Small intestine (tissue), 7 donors: Measurements from ENCODE around the gene SPATA21. TPM values are rescaled to one million over a fixed set of nuclear protein-coding genes. Genes with fewer than 3 reads are reported as not detected.
"Not testable (repeated sequence)": the region's sequence is repeated elsewhere in the genome, so short reads cannot be mapped to it uniquely, and the experiment has no call there.

Experiments
- DNase-seq, 2 donors: peaks; one replicate each; pipeline versions ENCODE4 v3.0.0 to v3.0.0-alpha.2; 2013
- FAIRE-seq: peaks from 2 replicates; lab custom pipeline; 2012; peaks lifted over from hg19 to GRCh38; lab: Jason Lieb, UNC
- H3K27ac ChIP-seq, 3 donors: one replicate each; pipeline ENCODE4 v1.5.1; 2013; ENCODE audit warnings: low read length in 2 of 3, mild to moderate bottlenecking in 2 of 3, control low read depth in 1 of 3, inconsistent platforms in 1 of 3, low read depth in 1 of 3, moderate library complexity in 1 of 3
- H3K27me3 ChIP-seq, 3 donors: one replicate each; pipeline ENCODE4 v1.6.1; 2013; ENCODE audit warnings: low read length in 3 of 3, inconsistent platforms in 1 of 3; ENCODE audit not compliant: control insufficient read depth in 3 of 3, insufficient read depth in 3 of 3
- H3K36me3 ChIP-seq, 3 donors: one replicate each; pipeline ENCODE4 v1.6.1; 2013; ENCODE audit warnings: low read length in 3 of 3, inconsistent platforms in 1 of 3, low read depth in 1 of 3, mild to moderate bottlenecking in 1 of 3, moderate library complexity in 1 of 3; ENCODE audit not compliant: control insufficient read depth in 3 of 3, insufficient read depth in 2 of 3
- H3K4me1 ChIP-seq, 3 donors: one replicate each; pipeline ENCODE4 v1.6.1; 2013; ENCODE audit warnings: low read length in 2 of 3, inconsistent platforms in 1 of 3, low read depth in 1 of 3, mild to moderate bottlenecking in 1 of 3, moderate library complexity in 1 of 3; ENCODE audit not compliant: control insufficient read depth in 3 of 3, insufficient read depth in 2 of 3
- H3K4me3 ChIP-seq, 3 donors: one replicate each; pipeline ENCODE4 v1.5.1; 2013; ENCODE audit warnings: low read length in 3 of 3, control low read depth in 1 of 3, inconsistent platforms in 1 of 3, low read depth in 1 of 3, mild to moderate bottlenecking in 1 of 3, moderate library complexity in 1 of 3
- H3K9me3 ChIP-seq, 2 donors: one replicate each; pipeline ENCODE4 v1.6.1; 2013; ENCODE audit warnings: low read depth in 1 of 2, low read length in 1 of 2; ENCODE audit not compliant: control insufficient read depth in 2 of 2, insufficient read depth in 1 of 2
- WGBS, 3 donors: extraction: QIAGEN DNeasy Blood & Tissue Kit; methylation state at CpG; one replicate each; pipeline ENCODE4 v1.1.7; 2013; 5-methylcytosine and 5-hydroxymethylcytosine counted together
- polyA plus RNA-seq, 4 donors: library from polyadenylated mRNA; stranded (reverse) in 3 of 4; unstranded in 1 of 4; fragments of 200-250 nt in 3 of 4; fragments of 120-200 nt in 1 of 4; gene quantifications; one replicate each; pipeline versions ENCODE4 v1.2.1 to v1.2.3, GENCODE V29; 2013
- donor health status: healthy with polysubstance abuse.
- donor health status: control.
- donor health status: control.
- donor health status: Bipolar disorder and iron deficiency.
- donor health status: healthy.

SPATA21 gene
- polyA plus RNA-seq, 4 donors, result 0.18 to 0.27 (median 0.22) TPM; not detected in 1

DNA sequence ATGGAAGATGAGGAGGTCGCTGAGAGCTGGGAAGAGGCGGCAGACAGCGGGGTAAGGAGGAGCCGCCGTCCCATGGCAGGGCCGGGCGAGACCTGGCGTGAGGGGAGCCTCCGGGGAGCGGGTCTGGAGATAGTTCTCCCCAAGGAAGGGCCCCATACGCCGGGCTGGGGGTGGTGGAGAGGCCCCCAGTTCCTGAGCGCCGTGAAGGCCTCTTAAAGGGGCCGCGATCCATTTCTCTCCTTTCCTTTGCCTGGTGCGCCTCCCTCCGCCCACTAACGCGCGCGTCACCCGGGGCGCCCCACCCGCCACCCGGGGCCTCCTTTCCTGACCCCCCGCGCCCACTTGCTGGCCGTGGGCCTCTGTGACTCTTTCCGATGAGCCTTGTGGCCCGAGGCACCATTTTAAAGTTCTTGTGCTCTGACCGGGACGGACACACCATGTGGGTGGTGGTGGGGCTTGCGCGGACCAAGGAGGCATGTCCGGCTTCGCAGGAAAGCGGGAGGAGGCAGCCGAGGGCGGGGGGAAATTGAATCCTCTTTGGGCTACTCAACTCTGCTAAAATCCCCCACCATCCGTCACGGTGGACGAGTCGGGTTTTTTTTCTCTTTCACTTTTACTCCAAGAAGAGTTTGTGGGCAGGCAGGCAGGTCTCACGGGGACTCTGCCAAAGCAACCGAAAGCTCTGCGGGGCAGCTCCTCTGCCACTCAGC, 69.8 kb downstream of the SPATA21 start:
- Histone ChIP-seq H3K4me1 (peaks cover 0 to 11% (median 9%) of the 10 kb centered on the region in 3 donors), H3K27ac (peak overlapping the region; percentile 84 to 99 (median 98)), H3K27me3 (no peaks in the 10 kb centered on the region), H3K36me3 (no peaks in the 10 kb centered on the region), H3K9me3 (no peaks in the 10 kb centered on the region), H3K4me3 (peak overlapping the region; percentile 70 to 89 (median 87))
- FAIRE-seq, result no peak
- DNase-seq, result peak; percentile 83 to 96
- 0 to 1% (median 0%) methylated on average over 39 to 47 of the region's 47 CpGs for WGBS, 3 donors

DNA sequence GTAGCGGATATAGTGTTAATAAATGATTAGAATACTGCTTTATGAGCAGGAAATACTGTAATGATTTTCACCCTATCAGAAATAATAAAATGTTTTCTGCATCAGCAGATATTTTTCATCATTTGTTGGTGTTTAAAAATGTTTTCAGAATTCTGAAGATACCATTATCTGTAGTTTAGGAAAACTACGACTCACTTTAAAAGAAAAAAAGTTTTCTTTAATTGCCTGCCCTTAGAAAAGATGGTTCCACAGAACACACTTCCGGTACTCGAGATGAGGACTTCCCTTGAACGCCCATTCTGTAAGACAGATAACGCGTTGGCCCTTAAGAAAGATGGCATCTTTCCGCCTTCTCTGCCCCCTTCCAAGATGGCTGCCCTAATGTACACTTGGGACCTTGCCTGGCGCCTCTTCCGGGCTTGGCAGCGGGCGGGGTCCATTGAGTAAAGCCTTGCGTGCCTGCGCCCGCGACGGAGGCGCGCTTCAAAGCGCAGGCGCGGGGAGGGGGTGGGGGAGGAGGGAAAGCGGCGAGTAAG, 70.4 kb downstream of the SPATA21 start, which contains the start of gene SZRD1:
TSS of gene SZRD1 (plus strand) at position 521 of the 536 bp plus-strand sequence. CDS start 16 bp downstream, outside the sequence.
- Histone ChIP-seq H3K4me3 (peak within 1 kb of the TSS; percentile 70 to 89 (median 87)), H3K36me3 (no peaks in the 10 kb centered on the region), H3K9me3 (no peaks in the 10 kb centered on the region), H3K27ac (peak within 1 kb of the TSS; percentile 84 to 99 (median 98)), H3K4me1 (peaks cover 0 to 11% (median 6%) of the 10 kb centered on the region in 3 donors), H3K27me3 (no peaks in the 10 kb centered on the region)
- peak; percentile 19 for FAIRE-seq
- DNase-seq, result peak; percentile 100
- WGBS, 3 donors, result 1 to 2% (median 1%) methylated on average over 22 to 24 of the region's 24 CpGs

DNA sequence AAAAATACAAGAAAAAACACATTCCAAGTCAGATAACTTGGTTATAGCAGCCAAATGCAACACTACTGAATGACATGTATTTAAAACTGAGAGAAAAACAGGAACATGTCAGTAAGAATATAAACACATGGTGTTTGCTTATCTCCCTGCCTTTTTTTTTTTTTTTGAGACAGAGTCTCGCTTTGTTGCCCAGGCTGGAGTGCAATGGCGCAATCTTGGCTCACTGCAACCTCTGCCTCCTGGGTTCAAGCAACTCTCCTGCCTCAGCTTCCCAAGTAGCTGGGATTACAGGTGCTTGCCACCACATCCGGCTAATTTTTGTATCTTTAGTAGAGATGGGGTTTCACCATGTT, 72.1 kb downstream of the SPATA21 start:
- not testable (repeated sequence) for H3K27me3 ChIP-seq, H3K27ac ChIP-seq, H3K36me3 ChIP-seq, H3K4me3 ChIP-seq, FAIRE-seq, DNase-seq, H3K9me3 ChIP-seq
- peaks cover 0 to 11% (median 3%) of the 10 kb centered on the region in 3 donors for H3K4me1 ChIP-seq
- WGBS, 3 donors, result 67 to 77% (median 75%) methylated on average over 3 of the region's 3 CpGs

DNA sequence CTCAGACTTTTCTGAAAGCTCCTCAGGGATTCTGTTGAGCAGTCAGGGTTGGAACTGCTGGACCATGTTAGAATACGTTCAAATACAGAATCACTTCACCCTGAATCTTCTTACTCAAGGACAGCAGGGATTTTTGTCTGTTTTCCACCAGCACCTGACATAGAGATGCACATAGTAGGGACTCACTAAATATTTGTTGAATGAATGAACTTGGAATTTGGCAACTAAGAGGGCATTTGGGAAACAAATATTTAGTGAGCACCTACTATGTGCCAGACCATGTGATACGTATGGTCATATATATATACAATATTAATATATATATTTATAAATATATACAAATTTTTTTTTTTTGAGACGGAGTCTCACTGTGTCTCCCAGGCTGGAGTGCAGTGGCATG, 80.4 kb downstream of the SPATA21 start:
- WGBS, 3 donors, result 86 to 100% (median 91%) methylated on average over 3 of the region's 3 CpGs
- no peak for FAIRE-seq
- Histone ChIP-seq H3K4me1 (peaks cover 0 to 6% (median 0%) of the 10 kb centered on the region in 3 donors), H3K27ac (no peak overlapping the region), H3K9me3 (no peaks in the 10 kb centered on the region), H3K36me3 (no peaks in the 10 kb centered on the region), H3K4me3 (no peak overlapping the region), H3K27me3 (no peaks in the 10 kb centered on the region)
- no peak for DNase-seq

DNA sequence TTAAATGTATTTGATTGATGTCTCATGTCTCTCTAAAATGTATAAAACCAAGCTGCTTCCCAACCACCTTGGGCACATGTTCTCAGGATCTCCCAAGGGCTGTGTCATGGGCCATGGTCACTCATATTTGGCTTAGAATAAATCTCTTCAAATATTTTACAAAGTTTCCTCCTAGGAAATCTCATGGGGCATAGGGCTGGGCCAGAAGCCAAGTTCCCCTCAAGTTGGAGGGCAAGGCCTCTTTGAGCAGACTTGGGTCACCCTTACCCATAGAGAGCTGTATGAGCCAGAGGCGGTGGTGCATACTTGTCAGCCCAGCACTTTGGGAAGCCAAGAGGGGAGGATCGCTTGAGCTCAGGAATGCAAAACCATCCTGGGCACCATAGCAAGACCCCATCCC, 82.6 kb downstream of the SPATA21 start:
- no peak for FAIRE-seq
- H3K27me3 ChIP-seq, result no peaks in the 10 kb centered on the region
- 90 to 97% (median 94%) methylated on average over 2 of the region's 2 CpGs for WGBS, 3 donors
- peaks cover 4 to 9% (median 4%) of the 10 kb centered on the region in 3 donors for H3K4me1 ChIP-seq
- no peak for DNase-seq
- H3K9me3 ChIP-seq, result no peaks in the 10 kb centered on the region
- H3K27ac ChIP-seq, result no peak overlapping the region
- peaks cover 0 to under 1% (median 0%) of the 10 kb centered on the region in 3 donors for H3K36me3 ChIP-seq
- no peak overlapping the region for H3K4me3 ChIP-seq

DNA sequence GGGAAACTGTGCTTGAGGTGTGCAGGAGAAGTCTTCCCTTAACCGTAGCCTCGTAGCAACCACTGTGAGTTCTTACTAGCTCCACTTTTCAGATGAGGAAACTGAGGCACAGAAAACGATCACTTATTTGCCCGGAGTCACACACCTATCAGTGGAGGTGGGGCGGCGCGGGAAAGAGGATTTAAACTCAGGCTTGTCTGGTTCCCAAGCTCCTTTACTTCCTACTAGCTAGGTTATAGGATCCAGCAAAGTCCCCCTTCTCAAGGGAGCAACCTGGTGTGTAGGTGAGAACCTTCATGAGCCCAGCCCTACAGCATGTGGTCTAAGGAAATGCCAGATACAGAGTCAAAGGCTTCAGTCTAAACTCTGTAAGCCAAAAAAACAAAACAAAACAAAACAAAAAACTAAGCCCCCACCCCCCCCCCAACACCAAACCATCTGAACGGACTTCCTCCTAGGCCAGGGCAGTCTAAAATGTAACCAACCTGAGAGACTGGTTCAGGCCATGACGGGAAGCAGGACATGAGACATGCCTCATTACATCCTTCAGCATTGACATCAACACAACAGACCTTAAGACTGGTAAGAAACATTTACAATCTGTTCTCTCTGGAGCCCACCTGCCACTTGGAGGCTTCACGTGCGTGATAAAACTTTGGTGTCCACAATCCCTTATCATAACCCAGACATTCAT, 84.2 kb downstream of the SPATA21 start:
- peak overlapping the region; percentile 79 to 97 (median 87) for H3K27ac ChIP-seq
- FAIRE-seq, result no peak

DNA sequence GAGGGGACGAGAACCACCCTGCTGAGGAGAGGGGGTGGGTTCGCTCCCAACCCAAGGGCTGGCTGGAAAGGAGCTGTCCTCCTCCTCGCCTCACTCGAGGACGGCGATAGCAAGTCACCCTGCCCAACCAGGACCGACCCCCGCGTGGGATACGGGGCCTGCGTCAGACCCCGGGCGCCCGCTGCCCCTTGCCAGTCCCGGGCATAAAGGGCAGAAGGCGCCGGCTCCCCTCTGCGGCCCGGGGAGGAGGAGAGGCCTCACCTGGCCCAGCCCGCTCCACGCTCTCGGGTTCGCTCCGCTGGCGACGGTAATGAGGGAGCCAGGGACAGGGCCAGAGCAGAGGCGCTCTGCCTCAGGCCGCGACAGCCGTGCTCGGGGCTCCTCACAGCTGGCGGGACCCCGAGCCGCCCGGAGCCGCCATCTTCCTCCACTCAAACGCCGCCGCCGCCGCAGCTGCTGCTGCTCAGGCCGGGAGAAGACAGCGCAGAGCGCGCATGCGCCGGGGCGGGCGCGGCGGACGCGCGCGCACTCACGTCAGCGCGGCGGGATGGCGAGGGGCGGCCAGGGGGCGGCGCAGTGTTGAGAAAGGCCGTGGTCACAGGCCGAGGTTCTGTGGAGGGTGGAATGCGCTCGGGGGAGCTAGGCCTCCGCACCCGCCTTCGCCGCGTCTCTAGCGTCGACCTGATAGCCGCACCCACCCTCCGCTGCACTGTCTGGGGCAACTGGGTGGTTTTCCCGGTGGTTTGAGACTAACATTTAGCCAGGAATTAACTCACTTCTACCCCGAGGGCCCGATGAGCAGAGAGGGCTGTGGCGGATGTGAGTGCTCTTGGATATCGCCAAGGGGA, 85.0 kb downstream of the SPATA21 start, which contains the start of gene FBXO42:
TSS of gene FBXO42 (minus strand) at position 487 of the 848 bp plus-strand sequence. CDS start 37,062 bp downstream, outside the sequence.
- WGBS, 3 donors, result 0 to 1% (median 1%) methylated on average over 56 to 81 of the region's 81 CpGs
- Histone ChIP-seq H3K9me3 (no peaks in the 10 kb centered on the region), H3K4me3 (peak within 1 kb of the TSS; percentile 87 to 93 (median 91)), H3K4me1 (peaks cover 4 to 10% (median 9%) of the 10 kb centered on the region in 3 donors), H3K27ac (peak within 1 kb of the TSS; percentile 79 to 97 (median 90)), H3K36me3 (peaks cover 0 to 5% (median 0%) of the 10 kb centered on the region in 3 donors), H3K27me3 (no peaks in the 10 kb centered on the region)
- FAIRE-seq, result no peak
- DNase-seq, result peak; percentile 89 to 98

More for the DNA sequence above, 84.2 kb downstream of the SPATA21 start:
- Histone ChIP-seq H3K27me3 (no peaks in the 10 kb centered on the region), H3K36me3 (peaks cover 0 to 3% (median 0%) of the 10 kb centered on the region in 3 donors), H3K4me3 (peak overlapping the region; percentile 24 to 91 (median 87)), H3K4me1 (peaks cover 4 to 10% (median 9%) of the 10 kb centered on the region in 3 donors), H3K9me3 (no peaks in the 10 kb centered on the region)
- 36 to 54% (median 46%) methylated on average over 11 of the region's 11 CpGs for WGBS, 3 donors
- peak in 1 of 2 donors; percentile 18 for DNase-seq
